ENCODE data around the gene CDKN2AIP.

CDKN2AIP gene

DNA sequence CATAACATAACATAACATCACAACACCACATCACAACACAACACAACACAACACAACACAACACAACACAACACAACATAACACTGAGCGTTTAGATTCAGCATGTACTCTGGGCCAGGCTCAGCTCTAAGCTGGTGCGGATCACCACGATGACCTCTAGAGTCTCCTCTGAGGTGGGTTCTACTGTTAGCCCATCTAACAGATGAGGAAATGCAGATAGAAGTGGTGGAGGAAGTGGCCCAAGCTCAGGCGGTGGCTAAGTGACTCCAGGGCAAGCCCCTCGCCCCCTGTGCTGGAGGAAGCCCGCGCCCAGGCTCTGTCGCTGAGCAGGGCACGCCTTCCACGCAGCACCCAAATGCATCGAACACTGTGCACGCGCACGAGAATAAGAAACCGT, 45.3 kb upstream of the CDKN2AIP start:
- DNase-seq, result no peak
- Histone ChIP-seq H3K9me3 (no peaks in the 10 kb centered on the region), H3K4me3 (ENCODE audit: low read depth, low read length) (peak overlapping the region; percentile 70), H3K27me3 (no peaks in the 10 kb centered on the region), H3K36me3 (no peaks in the 10 kb centered on the region), H3K4me1 (no peaks in the 10 kb centered on the region)
- no peak for TF ChIP-seq CTCF (IDR thresholded peaks at IDR 0.05; ENCODE audit: low read depth, low read length)

GRCh38 chr4:183399616-183400015, 44.8 kb upstream of the CDKN2AIP start:
- no peaks in the 10 kb centered on the region for H3K9me3 ChIP-seq
- H3K27me3 ChIP-seq, result no peaks in the 10 kb centered on the region
- no peak overlapping the region for H3K4me3 ChIP-seq (ENCODE audit: low read depth, low read length)
- no peak for DNase-seq
- no peak for TF ChIP-seq CTCF (IDR thresholded peaks at IDR 0.05; ENCODE audit: low read depth, low read length)
- no peaks in the 10 kb centered on the region for H3K4me1 ChIP-seq
- H3K36me3 ChIP-seq, result no peaks in the 10 kb centered on the region

DNA sequence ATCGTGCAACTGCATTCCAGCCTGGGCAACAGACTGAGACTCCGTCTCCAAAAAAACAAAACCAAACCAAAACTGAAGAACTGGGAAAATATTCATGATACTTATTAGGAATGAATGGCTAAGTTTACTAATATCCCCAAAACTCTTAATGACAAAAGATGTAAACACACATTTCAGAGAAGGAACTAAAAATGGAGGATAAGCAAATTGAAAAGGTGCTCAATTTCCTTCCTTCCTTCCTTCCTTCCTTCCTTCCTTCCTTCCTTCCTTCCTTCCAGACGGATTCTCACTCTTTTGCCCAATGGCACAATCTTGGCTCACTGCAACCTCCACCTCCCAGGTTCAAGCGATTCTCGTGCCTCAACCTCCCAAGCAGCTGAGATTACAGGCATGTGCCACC, 44.4 kb upstream of the CDKN2AIP start:
- H3K4me1 ChIP-seq, result no peaks in the 10 kb centered on the region
- DNase-seq, result no peak
- no peak for TF ChIP-seq CTCF (IDR thresholded peaks at IDR 0.05; ENCODE audit: low read depth, low read length)
- H3K27me3 ChIP-seq, result no peaks in the 10 kb centered on the region
- H3K4me3 ChIP-seq (ENCODE audit: low read depth, low read length), result no peak overlapping the region
- no peaks in the 10 kb centered on the region for H3K9me3 ChIP-seq
- H3K36me3 ChIP-seq, result no peaks in the 10 kb centered on the region

DNA sequence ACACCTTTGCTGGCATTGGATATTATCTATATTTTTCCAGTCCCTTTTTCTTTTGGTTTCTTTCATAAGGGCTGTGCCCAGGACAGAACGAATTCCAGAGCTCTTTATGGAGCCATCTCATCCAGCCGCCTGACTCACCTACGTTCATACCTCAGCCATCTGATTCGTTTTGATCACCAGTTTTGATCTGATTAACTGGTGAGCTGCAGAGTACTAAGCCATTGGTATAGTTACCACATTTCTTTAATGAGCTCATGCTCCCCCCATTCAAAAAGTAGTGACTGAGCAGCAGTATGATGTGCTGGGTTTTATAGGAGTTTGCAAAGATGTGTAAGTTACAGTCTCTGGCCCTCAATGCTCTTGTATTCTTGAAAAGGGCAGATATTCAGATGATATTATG, 43.0 kb upstream of the CDKN2AIP start:
- Histone ChIP-seq H3K4me1 (no peaks in the 10 kb centered on the region), H3K9me3 (no peaks in the 10 kb centered on the region), H3K27me3 (no peaks in the 10 kb centered on the region), H3K4me3 (ENCODE audit: low read depth, low read length) (no peak overlapping the region), H3K36me3 (no peaks in the 10 kb centered on the region)
- DNase-seq, result no peak
- no peak for TF ChIP-seq CTCF (IDR thresholded peaks at IDR 0.05; ENCODE audit: low read depth, low read length)

DNA sequence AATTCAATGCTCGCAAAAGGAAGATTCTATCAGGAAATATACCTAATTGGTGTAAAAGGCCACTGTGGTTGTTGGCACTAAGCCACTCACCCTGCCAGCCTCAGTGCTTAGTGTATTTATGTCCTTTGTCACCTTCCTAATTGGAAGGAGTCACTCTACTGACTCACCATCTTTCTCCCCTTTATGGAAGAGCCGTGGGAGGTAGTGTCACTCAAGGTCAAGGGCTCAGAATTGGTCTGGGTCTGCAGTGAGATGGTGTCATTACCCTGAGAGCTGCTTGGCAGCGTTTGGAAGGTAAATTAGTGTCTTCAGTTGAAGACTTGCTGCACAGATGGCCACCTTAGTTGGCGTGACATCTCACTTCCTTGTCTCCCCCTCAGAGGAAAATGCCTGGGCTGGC, 41.7 kb upstream of the CDKN2AIP start:
- no peaks in the 10 kb centered on the region for H3K27me3 ChIP-seq
- no peaks in the 10 kb centered on the region for H3K36me3 ChIP-seq
- no peak for DNase-seq
- TF ChIP-seq CTCF (IDR thresholded peaks at IDR 0.05; ENCODE audit: low read depth, low read length), result no peak
- no peaks in the 10 kb centered on the region for H3K9me3 ChIP-seq
- H3K4me1 ChIP-seq, result no peaks in the 10 kb centered on the region
- no peak overlapping the region for H3K4me3 ChIP-seq (ENCODE audit: low read depth, low read length)

DNA sequence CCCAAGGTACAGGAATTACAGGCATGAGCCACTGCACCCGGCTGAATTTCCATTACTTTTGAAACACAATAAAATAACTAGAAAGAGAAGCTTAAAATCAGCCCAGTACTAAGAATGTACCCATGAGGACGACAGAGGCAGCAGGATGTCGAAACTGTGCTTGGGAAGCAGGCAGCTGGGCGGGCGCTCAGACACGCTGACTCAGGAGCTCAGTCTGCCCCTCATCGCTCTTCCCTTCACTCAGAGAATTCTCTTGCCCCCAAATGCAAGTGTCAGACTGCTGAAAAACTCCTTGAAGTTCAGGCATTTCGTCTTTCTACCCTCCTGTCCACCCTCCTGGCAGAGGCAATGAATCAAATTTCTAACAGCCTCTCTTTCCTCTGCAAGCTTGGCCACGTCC, 41.0 kb upstream of the CDKN2AIP start:
- TF ChIP-seq CTCF (IDR thresholded peaks at IDR 0.05; ENCODE audit: low read depth, low read length), result no peak
- Histone ChIP-seq H3K36me3 (no peaks in the 10 kb centered on the region), H3K4me1 (no peaks in the 10 kb centered on the region), H3K27me3 (no peaks in the 10 kb centered on the region), H3K4me3 (ENCODE audit: low read depth, low read length) (no peak overlapping the region), H3K9me3 (no peaks in the 10 kb centered on the region)
- no peak for DNase-seq

All from BE2C (cell line).